ENCODE data around the gene RNF150. TPM values are rescaled to one million over a fixed set of nuclear protein-coding genes. Genes with fewer than 3 reads are reported as not detected.

Gene RNF150
- total RNA-seq, 3 donors from 2014 or later, result 2.5 to 88.8 (median 3.1) TPM

DNA sequence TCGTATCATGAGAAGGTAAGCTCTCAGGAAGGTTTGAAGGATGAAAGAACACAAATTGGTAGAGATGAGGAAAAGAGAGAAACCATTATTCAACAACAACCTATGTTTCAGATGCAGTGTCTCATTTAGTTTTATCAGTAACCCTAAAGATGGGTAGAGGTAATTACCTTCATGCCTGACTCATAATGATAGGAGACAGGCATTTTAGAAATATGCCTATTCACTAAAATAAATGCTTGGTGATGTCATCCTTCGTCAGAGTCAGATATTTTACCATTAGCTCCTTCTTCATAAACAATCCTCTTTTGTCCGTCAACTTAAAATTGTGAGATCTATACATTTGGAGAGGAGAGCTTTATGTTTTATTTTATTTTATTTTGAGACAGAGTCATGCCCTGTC lies 21.5 kb upstream of the RNF150 start:
- Histone ChIP-seq H3K36me3 (ENCODE audit: low read depth) (no peaks in the 10 kb centered on the region), H3K9me3 (no peaks in the 10 kb centered on the region), H3K4me3 (no peak overlapping the region), H3K4me1 (ENCODE audit: low read depth) (no peaks in the 10 kb centered on the region)
- no peak for ATAC-seq
- TF ChIP-seq, protein P1, sequence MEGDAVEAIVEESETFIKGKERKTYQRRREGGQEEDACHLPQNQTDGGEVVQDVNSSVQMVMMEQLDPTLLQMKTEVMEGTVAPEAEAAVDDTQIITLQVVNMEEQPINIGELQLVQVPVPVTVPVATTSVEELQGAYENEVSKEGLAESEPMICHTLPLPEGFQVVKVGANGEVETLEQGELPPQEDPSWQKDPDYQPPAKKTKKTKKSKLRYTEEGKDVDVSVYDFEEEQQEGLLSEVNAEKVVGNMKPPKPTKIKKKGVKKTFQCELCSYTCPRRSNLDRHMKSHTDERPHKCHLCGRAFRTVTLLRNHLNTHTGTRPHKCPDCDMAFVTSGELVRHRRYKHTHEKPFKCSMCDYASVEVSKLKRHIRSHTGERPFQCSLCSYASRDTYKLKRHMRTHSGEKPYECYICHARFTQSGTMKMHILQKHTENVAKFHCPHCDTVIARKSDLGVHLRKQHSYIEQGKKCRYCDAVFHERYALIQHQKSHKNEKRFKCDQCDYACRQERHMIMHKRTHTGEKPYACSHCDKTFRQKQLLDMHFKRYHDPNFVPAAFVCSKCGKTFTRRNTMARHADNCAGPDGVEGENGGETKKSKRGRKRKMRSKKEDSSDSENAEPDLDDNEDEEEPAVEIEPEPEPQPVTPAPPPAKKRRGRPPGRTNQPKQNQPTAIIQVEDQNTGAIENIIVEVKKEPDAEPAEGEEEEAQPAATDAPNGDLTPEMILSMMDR (IDR thresholded peaks at IDR 0.05), result no peak
- no peak for DNase-seq
- intact Hi-C loops (cut with DNase I, micrococcal nuclease), result no loop called here

DNA sequence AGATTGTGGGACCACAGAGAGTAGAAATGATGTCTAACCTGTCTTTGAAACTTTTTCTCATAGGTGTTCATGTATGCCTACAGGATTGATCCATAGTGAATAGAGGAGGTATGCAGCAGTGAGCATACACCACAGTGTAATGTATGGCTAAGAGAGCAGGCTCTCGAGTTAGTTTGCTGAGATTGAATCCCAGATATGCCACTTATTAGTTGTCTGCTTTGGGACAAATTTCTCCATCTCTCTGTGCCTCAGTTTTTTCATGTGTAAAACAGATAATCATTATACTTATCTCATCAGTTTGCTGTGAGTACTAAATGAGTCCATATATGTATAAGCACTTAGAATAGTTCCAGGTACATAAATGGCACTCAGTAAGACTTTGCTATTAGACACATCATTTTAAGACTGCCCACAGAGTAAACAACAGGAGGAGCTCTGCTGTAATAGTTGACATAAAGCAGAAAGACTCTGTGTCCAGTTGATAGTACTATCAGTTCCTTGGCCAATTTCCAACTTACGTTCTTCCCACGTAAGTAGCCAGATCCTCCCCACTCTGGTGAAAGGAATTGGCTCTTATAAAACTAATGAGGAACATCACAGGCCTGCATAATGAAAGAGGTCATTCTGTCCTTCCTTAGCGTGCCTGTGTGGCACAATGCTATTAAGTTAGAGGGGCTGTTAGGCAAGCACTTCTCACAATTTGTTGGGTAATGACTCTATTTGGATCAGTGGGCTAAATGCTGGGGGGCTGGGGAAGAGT lies 20.7 kb upstream of the RNF150 start:
- Histone ChIP-seq H3K9me3 (no peaks in the 10 kb centered on the region), H3K4me1 (ENCODE audit: low read depth) (no peaks in the 10 kb centered on the region), H3K36me3 (ENCODE audit: low read depth) (no peaks in the 10 kb centered on the region), H3K4me3 (no peak overlapping the region)
- TF ChIP-seq, protein P1 (IDR thresholded peaks at IDR 0.05), result no peak
- intact Hi-C loops (cut with DNase I, micrococcal nuclease), result no loop called here
- ATAC-seq, result no peak
- DNase-seq, result no peak

DNA sequence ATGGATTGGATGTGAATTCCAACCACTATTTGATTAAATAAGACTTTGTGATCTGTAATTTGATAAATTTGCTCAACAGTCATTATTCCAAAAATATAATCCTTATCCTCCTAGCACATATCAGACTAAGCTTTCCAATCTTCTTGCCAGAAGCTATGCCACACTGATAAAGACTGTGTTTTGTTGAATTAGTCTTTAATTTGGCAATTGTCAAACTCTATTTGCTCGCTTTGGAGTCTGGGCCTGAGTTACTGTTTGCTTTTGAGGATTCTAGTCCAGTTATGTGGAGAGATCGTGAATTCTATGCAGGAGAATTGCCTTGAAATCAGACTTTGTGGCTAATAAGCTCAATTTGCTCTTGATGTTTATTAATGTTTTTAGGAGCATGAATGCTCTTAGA lies 10.9 kb upstream of the RNF150 start:
- intact Hi-C loops (cut with DNase I, micrococcal nuclease), result no loop called here
- DNase-seq (no peak), ATAC-seq (no peak)
- no peaks in the 10 kb centered on the region for H3K4me1 ChIP-seq (ENCODE audit: low read depth)
- no peaks in the 10 kb centered on the region for H3K9me3 ChIP-seq
- TF ChIP-seq, protein P1 (IDR thresholded peaks at IDR 0.05), result no peak
- no peak overlapping the region for H3K4me3 ChIP-seq
- H3K36me3 ChIP-seq (ENCODE audit: low read depth), result no peaks in the 10 kb centered on the region

DNA sequence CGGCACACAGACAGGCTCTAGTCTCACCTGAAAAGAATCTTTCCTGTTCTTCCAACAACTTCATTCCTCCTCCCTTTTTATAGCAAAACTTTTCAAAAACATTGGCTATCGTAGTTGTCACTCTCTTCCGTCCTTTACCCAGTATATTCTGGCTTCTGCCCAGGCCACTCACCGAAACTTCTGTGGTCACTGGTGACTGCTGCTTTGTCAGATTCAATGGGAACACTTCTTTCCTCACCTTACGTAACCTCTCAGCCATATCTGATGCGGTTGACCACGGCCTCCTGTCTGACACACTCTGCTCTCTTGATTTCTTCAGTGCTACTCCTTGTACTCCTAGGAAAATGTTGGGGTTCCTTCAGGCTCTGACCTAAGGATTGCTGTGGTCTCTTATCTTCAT lies 9.2 kb upstream of the RNF150 start:
- TF ChIP-seq, protein P1 (IDR thresholded peaks at IDR 0.05), result no peak
- no peak for DNase-seq
- Histone ChIP-seq H3K4me1 (ENCODE audit: low read depth) (no peaks in the 10 kb centered on the region), H3K4me3 (no peak overlapping the region), H3K36me3 (ENCODE audit: low read depth) (no peaks in the 10 kb centered on the region), H3K9me3 (no peaks in the 10 kb centered on the region)
- ATAC-seq, result no peak
- intact Hi-C loops (cut with DNase I, micrococcal nuclease), result no loop called here

DNA sequence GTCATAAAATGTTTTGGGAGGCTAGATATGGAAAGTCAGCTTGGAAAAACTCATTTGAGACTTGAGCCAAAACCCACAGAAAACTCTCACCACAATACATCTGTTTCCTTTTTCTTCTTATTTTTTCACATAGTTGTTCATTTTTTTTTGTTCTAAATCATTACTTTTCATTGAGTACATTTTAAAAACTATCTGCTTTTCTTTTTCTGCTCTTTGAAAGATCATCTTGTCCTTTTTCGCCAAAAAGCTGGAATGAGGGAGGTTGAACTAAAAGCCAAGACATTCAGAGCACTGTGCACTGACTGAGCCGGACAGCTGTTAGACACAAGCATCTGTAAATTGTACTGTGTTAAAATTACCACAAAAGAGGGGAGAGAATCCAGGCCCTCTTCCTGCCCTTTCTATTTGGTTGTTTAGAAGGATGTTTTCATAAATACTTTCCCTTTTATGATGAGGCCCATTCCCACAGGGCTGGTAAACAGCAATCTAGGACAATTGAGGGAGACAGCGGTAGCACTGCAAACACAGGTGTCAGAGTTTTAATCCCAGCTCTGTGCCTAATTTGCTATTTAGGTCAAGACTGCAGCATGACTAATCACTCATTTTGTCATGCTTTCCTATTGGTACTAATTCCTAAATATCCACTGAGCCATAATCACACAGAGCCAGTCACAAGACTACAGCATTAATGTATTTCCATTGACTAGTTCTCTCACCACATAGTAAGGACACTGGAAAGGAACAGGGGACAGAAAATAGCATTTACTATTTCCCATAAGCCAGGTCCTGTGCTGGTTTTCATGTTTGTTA lies 7.3 kb upstream of the RNF150 start:
- Histone ChIP-seq H3K36me3 (ENCODE audit: low read depth) (no peaks in the 10 kb centered on the region), H3K9me3 (no peaks in the 10 kb centered on the region), H3K4me3 (no peak overlapping the region), H3K4me1 (ENCODE audit: low read depth) (no peaks in the 10 kb centered on the region)
- intact Hi-C loops (cut with DNase I, micrococcal nuclease), result no loop called here
- ATAC-seq (no peak), DNase-seq (no peak)
- TF ChIP-seq, protein P1 (IDR thresholded peaks at IDR 0.05), result no peak

Measured in mucosa of descending colon (tissue), 3 donors.